ENCODE results near the gene PPFIBP2. TPM values are rescaled to one million over a fixed set of nuclear protein-coding genes. Genes with fewer than 3 reads are reported as not detected.

PPFIBP2 gene
- total RNA-seq, 2 experiments from 2014 or later: 102 to 182 TPM

DNA sequence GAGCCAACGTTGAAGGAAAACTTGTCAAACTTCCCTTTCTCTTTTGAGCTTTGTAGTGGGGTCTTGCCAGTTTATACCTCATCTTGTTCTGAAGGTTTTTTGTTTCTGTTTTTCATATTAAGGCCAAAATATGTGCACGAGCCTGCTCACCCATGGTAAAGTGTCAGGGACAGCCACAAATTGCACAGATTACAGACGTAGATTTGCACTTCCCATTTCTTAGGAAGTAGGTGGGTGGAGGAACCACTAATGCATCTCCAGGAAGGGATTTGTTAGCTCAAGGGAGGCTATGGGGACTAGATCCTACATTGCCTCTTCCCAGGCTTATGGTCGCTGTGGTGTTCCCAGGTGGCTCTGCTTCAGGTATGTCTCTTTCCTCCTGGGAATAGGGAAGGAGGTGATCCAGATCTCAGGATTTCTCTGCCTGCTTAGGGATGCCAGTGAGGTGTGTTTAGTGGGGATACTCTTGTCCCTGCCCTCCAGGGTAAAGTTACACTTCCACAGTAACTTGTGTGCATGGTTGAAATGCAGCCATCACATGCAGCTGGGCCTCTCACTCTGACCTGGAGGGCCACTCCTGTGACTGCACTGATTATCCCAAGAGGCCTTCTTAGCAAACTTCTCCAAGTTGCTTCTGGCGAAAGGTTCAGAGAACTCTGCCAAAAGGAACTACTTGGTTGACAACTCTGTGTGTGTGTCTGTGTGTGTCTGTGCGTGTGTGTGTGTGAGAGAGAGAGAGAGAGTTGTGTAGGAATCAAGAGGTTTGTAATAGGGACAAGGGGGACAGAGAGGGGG is 9.8 kb downstream of the PPFIBP2 start:
- CTCF ChIA-PET (ENCODE audit: unreplicated experiment): interaction anchor here (0.8 kb wide), 1 partner anchor 10 kb away, joined by 3 read pairs; no protein-coding TSS in a partner anchor
- peak overlapping the region; percentile 87 for H3K4me2 ChIP-seq (ENCODE audit: low read length)
- DNase-seq (ENCODE audit: low spot score): no peak
- H3K27ac ChIP-seq (ENCODE audit: low read depth, low read length, poor library complexity, severe bottlenecking): peak overlapping the region; percentile 8
- peaks cover 56% of the 10 kb centered on the region; the same call in 1 of the 2 replicates for H3K36me3 ChIP-seq (ENCODE audit: insufficient read depth, low read length)
- H3K9me2 ChIP-seq (ENCODE audit: insufficient read depth, low read length): no peaks in the 10 kb centered on the region
- peaks cover 95% of the 10 kb centered on the region for H3K4me1 ChIP-seq (ENCODE audit: insufficient read depth, low read length, poor library complexity, severe bottlenecking)
- intact Hi-C loops (cut with micrococcal nuclease; ENCODE audit: unreplicated experiment): no loop called here
- H2AFZ ChIP-seq (ENCODE audit: low read length): no peak overlapping the region
- no TSS peak for BruUV-seq (replicated peaks)
- H3K79me2 ChIP-seq (ENCODE audit: insufficient read depth, low read depth, low read length): peaks cover 99% of the 10 kb centered on the region
- TF ChIP-seq EZH2phosphoT487 (IDR thresholded peaks at IDR 0.05; ENCODE audit: borderline replicate concordance, low read depth, low read length) (no peak), CTCF (conservative IDR thresholded peaks at IDR 0.05; ENCODE audit: low read length) (no peak)
- H3K9me3 ChIP-seq (ENCODE audit: low read length): no peaks in the 10 kb centered on the region
- peaks cover 40% of the 10 kb centered on the region; the same call in 1 of the 2 replicates for H4K20me1 ChIP-seq (ENCODE audit: insufficient read depth, low read length)
- POLR2A ChIA-PET: interaction anchor here (0.5 to 2.6 kb wide), 5 partner anchors 9 to 596 kb away, joined by 3 to 14 read pairs (median 4); no protein-coding TSS in a partner anchor
- H3K4me3 ChIP-seq (ENCODE audit: low read depth, low read length, poor library complexity, severe bottlenecking): peak overlapping the region; percentile 55

- CTCF ChIA-PET (ENCODE audit: unreplicated experiment): no interaction called here
Observed at GRCh38 chr11:7524462-7525235, 10.8 kb downstream of the PPFIBP2 start.

More at GRCh38 chr11:7524462-7525235, 10.8 kb downstream of the PPFIBP2 start:
- Histone ChIP-seq H3K79me2 (ENCODE audit: insufficient read depth, low read depth, low read length) (peaks cover 99% of the 10 kb centered on the region), H3K9me2 (ENCODE audit: insufficient read depth, low read length) (no peaks in the 10 kb centered on the region), H3K4me1 (ENCODE audit: insufficient read depth, low read length, poor library complexity, severe bottlenecking) (peaks cover 87% of the 10 kb centered on the region), H2AFZ (ENCODE audit: low read length) (no peak overlapping the region), H3K27ac (ENCODE audit: low read depth, low read length, poor library complexity, severe bottlenecking) (peak overlapping the region; percentile 8), H3K4me3 (ENCODE audit: low read depth, low read length, poor library complexity, severe bottlenecking) (peak overlapping the region; percentile 27), H3K9me3 (ENCODE audit: low read length) (no peaks in the 10 kb centered on the region), H3K36me3 (ENCODE audit: insufficient read depth, low read length) (peaks cover 65% of the 10 kb centered on the region), H3K4me2 (ENCODE audit: low read length) (peak overlapping the region; percentile 87), H4K20me1 (ENCODE audit: insufficient read depth, low read length) (peaks cover 40% of the 10 kb centered on the region; the same call in 1 of the 2 replicates)
- TF ChIP-seq EZH2phosphoT487 (IDR thresholded peaks at IDR 0.05; ENCODE audit: borderline replicate concordance, low read depth, low read length) (no peak), CTCF (conservative IDR thresholded peaks at IDR 0.05; ENCODE audit: low read length) (no peak)
- intact Hi-C loops (cut with micrococcal nuclease; ENCODE audit: unreplicated experiment): no loop called here
- no TSS peak for BruUV-seq (replicated peaks)
- POLR2A ChIA-PET: interaction anchor here (0.7 to 2.6 kb wide), 3 partner anchors 9 to 151 kb away, joined by 3 to 14 read pairs (median 10); no protein-coding TSS in a partner anchor
- DNase-seq (ENCODE audit: low spot score): peak; percentile 45
